HG02763 (cell line): Measurements from ENCODE around the gene PLXNA1.

ENCODE experiments used
- ATAC-seq: cut with Tn5 transposase; IDR thresholded peaks from one replicate; pipeline ENCODE4 v1.9.1; 2021; ENCODE audit warnings: mild to moderate bottlenecking, moderate library complexity; ENCODE audit not compliant: unreplicated experiment

PLXNA1 gene

GRCh38 chr3:126952261-126952982 is 30.5 kb upstream of the PLXNA1 start:
- no peak for ATAC-seq

DNA sequence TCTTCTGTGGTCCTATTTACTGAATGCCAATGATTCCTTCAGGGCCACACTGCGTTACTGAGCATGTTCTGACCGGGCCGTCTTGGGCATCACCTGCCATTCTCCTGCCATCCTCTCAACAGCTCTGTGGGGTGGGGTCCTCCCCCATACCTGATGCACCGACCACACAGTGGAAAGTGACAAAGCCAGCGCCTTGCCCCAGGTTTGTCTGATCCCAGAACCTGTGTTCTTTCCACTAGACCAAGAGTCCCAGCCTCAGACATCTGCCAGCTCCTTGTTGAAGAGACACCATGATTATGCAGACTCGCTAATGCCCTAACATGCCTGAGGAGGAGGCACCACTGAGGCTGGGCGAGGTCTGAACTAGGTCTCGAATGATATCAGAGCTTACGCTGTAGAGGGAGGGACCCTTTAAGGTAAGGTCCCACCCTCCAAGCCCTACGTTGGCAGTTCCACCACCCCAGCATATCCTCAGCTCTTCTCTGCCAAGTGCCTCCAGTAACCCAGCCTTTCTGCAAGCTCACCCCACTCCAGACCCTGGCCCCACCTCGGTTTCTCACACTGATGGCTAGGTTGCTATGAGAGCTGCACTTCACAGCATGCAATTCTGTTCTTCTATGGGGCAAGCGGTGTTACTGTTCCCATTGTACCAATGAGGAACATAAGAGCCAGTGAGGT is 29.8 kb upstream of the PLXNA1 start:
- no peak for ATAC-seq

DNA sequence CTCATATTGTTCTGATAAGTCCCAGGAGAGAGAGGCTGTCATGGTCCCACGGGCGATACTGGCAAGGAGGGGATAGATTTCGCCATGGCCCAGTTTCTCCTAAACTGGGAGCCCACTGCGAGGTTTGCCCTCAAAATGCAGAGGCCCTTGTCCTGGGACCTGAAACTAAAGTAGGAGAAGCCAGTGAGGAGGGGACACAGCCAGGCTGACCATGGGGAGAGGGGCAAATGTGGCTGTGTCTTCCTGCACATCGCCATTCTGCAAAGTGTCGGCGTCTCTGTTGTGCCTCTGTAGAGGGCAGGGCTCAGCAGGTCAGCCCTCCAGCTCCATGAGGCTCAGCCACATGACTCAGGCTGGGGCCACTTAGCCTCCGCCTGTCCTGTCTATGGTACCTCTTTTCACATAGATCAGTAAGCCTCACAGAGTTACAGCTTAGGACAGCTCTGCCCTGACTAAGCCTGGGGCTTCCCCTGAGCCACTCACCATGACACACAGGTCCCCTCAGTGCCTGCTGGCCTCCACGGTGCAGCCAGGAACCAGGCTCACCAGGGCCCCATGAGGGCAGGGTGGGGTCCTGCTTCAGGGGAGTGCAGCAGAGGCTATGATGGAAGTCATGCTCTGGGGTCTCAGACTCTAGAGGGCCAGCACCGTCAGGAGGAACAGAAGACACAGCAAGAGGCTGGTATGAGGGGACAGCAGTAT is 28.6 kb upstream of the PLXNA1 start:
- ATAC-seq = peak; percentile 70

- ATAC-seq = peak; percentile 59
Observed at GRCh38 chr3:126955004-126955790, 27.7 kb upstream of the PLXNA1 start.

- ATAC-seq = no peak
Observed at GRCh38 chr3:126956361-126956760, 26.6 kb upstream of the PLXNA1 start.

- ATAC-seq = no peak
Observed at GRCh38 chr3:126956866-126957650, 25.9 kb upstream of the PLXNA1 start.

DNA sequence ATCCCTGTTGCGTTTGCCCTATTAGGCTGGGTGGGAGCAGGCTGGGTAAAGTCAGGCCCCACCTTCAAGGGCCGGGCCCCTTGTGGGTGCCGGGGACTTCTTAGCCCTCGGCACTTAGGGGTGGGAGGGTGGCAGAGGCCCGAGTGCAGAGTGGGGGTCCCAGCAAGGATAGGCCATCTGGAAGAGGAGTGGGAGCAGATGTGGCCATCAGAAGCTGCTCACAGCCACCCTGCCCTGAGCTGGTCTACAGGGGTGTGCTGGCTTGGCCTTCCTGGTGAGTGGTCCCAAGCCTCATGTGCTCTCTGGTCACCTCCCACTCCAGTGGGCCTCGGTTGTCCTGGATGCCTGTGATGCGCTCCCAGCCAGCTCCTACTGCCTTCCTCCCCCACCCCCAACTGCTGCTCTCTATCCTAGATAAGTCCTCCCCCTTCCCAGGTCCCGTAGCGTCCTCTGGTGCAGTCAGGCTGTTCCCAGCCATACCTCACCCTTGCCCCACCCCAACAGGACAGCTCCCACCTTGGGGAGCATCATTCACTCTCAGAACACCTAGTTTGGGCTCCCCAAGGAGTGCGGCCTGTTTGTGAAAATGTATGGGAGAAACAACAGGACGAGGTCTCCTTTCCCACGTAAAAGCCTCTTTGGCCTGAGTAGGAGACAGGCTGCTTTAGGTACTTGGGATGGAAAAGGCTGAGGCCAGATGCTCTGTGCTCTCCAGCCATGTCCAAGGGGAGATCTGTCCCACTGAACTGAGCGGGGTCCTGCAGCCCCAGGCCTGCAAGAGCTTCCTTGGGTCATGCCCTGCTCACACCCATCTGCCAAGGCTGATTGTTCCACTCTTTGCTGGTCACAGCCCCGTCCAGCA is 24.9 kb upstream of the PLXNA1 start:
- no peak for ATAC-seq

- no peak for ATAC-seq
Observed at GRCh38 chr3:126958638-126959085, 24.3 kb upstream of the PLXNA1 start.

GRCh38 chr3:126959136-126959920 is 23.6 kb upstream of the PLXNA1 start:
- ATAC-seq = no peak

GRCh38 chr3:126959921-126960603 is 22.9 kb upstream of the PLXNA1 start:
- no peak for ATAC-seq

- ATAC-seq = no peak
Observed at GRCh38 chr3:126960604-126960995, 22.3 kb upstream of the PLXNA1 start.

GRCh38 chr3:126961191-126961790 is 21.6 kb upstream of the PLXNA1 start:
- peak; percentile 55 for ATAC-seq

GRCh38 chr3:126961791-126962461 is 21.0 kb upstream of the PLXNA1 start:
- ATAC-seq = no peak

GRCh38 chr3:126962756-126963155 is 20.2 kb upstream of the PLXNA1 start:
- no peak for ATAC-seq

- ATAC-seq = no peak
Observed at GRCh38 chr3:126963261-126964190, 19.4 kb upstream of the PLXNA1 start.

GRCh38 chr3:126964261-126964660 is 18.7 kb upstream of the PLXNA1 start:
- ATAC-seq = no peak
